GM23338 (cell line): ENCODE results near the gene KAZN. TPM values are rescaled to one million over a fixed set of nuclear protein-coding genes. Genes with fewer than 3 reads are reported as not detected.

Experiments used
- CREB1 ChIP-seq: fragments of 250-450 bp; sonication (Bioruptor Pico); IDR thresholded peaks from 2 replicates; pipeline ENCODE4 v1.5.0; 2020; ENCODE audit warnings: low read depth, mild to moderate bottlenecking, moderate library complexity
- ETS1 ChIP-seq: IDR thresholded peaks from 2 replicates; pipeline ENCODE4 v1.6.1; 2016; ENCODE audit warnings: antibody characterized with exemption
- EZH2 ChIP-seq: fragments of 200-600 bp; sonication (generic); IDR thresholded peaks from one replicate; pipeline ENCODE4 v1.8.0; 2017; ENCODE audit warnings: antibody characterized with exemption, mild to moderate bottlenecking, low read depth; ENCODE audit not compliant: unreplicated experiment
- EZH2phosphoT487 ChIP-seq: fragments of 200-600 bp; sonication (generic); IDR thresholded peaks from one replicate; pipeline ENCODE4 v1.8.1; 2018; ENCODE audit warnings: antibody characterized with exemption; ENCODE audit not compliant: unreplicated experiment
- NANOG ChIP-seq: IDR thresholded peaks from 2 replicates; pipeline ENCODE4 v1.6.1; 2016; ENCODE audit warnings: antibody characterized with exemption, borderline replicate concordance
- POLR2AphosphoS5 ChIP-seq: IDR thresholded peaks from 2 replicates; pipeline ENCODE4 v1.6.1; 2016; ENCODE audit warnings: antibody characterized with exemption, low read depth
- ZNF114 ChIP-seq: fragments of 250-450 bp; sonication (Bioruptor Pico); IDR thresholded peaks from 2 replicates; pipeline ENCODE4 v1.5.0; 2020; ENCODE audit warnings: mild to moderate bottlenecking, moderate library complexity
- ZNF331 ChIP-seq: fragments of 250-450 bp; sonication (Bioruptor Pico); IDR thresholded peaks from 2 replicates; pipeline ENCODE4 v1.5.0; 2020; ENCODE audit warnings: low read depth, mild to moderate bottlenecking, moderate library complexity
- polyA plus RNA-seq: library from polyadenylated mRNA; unstranded; fragments of >200 nt; fragmentation: Nextera tagmentation; extraction: Ambion mirVana; gene quantifications from 2 replicates; pipeline ENCODE4 v1.2.1, GENCODE V29; 2016
- total RNA-seq: library from RNA; depleted of rRNA; stranded (reverse); fragments of >200 nt; shearing (Covaris generic); gene quantifications from 2 replicates; pipeline ENCODE4 v1.2.3, GENCODE V29; 2014
- TF ChIP-seq, protein P1 (sequence below): fragments of 250-450 bp; sonication (Bioruptor Pico); IDR thresholded peaks from 2 replicates; pipeline ENCODE4 v1.5.0; 2020; ENCODE audit warnings: mild to moderate bottlenecking, moderate library complexity
- TF ChIP-seq, protein P2 (sequence below): IDR thresholded peaks from one replicate; pipeline ENCODE4 v1.6.1; 2018; ENCODE audit warnings: antibody characterized with exemption; ENCODE audit not compliant: unreplicated experiment
- TF ChIP-seq, protein P3 (sequence below), 2 experiments: fragments of 200-600 bp in 1 of 2; sonication (generic) in 1 of 2; conservative IDR thresholded peaks; 2 replicates each; pipeline versions ENCODE4 v1.5.1 to v1.6.1; 2016 to 2017; ENCODE audit warnings: antibody characterized with exemption in 2 of 2, low read depth in 2 of 2, mild to moderate bottlenecking in 2 of 2, moderate library complexity in 1 of 2

Gene KAZN
- total and polyA plus RNA-seq, 2 experiments from 2014 or later = 9.9 to 15.0 TPM

- TF ChIP-seq, protein P1, sequence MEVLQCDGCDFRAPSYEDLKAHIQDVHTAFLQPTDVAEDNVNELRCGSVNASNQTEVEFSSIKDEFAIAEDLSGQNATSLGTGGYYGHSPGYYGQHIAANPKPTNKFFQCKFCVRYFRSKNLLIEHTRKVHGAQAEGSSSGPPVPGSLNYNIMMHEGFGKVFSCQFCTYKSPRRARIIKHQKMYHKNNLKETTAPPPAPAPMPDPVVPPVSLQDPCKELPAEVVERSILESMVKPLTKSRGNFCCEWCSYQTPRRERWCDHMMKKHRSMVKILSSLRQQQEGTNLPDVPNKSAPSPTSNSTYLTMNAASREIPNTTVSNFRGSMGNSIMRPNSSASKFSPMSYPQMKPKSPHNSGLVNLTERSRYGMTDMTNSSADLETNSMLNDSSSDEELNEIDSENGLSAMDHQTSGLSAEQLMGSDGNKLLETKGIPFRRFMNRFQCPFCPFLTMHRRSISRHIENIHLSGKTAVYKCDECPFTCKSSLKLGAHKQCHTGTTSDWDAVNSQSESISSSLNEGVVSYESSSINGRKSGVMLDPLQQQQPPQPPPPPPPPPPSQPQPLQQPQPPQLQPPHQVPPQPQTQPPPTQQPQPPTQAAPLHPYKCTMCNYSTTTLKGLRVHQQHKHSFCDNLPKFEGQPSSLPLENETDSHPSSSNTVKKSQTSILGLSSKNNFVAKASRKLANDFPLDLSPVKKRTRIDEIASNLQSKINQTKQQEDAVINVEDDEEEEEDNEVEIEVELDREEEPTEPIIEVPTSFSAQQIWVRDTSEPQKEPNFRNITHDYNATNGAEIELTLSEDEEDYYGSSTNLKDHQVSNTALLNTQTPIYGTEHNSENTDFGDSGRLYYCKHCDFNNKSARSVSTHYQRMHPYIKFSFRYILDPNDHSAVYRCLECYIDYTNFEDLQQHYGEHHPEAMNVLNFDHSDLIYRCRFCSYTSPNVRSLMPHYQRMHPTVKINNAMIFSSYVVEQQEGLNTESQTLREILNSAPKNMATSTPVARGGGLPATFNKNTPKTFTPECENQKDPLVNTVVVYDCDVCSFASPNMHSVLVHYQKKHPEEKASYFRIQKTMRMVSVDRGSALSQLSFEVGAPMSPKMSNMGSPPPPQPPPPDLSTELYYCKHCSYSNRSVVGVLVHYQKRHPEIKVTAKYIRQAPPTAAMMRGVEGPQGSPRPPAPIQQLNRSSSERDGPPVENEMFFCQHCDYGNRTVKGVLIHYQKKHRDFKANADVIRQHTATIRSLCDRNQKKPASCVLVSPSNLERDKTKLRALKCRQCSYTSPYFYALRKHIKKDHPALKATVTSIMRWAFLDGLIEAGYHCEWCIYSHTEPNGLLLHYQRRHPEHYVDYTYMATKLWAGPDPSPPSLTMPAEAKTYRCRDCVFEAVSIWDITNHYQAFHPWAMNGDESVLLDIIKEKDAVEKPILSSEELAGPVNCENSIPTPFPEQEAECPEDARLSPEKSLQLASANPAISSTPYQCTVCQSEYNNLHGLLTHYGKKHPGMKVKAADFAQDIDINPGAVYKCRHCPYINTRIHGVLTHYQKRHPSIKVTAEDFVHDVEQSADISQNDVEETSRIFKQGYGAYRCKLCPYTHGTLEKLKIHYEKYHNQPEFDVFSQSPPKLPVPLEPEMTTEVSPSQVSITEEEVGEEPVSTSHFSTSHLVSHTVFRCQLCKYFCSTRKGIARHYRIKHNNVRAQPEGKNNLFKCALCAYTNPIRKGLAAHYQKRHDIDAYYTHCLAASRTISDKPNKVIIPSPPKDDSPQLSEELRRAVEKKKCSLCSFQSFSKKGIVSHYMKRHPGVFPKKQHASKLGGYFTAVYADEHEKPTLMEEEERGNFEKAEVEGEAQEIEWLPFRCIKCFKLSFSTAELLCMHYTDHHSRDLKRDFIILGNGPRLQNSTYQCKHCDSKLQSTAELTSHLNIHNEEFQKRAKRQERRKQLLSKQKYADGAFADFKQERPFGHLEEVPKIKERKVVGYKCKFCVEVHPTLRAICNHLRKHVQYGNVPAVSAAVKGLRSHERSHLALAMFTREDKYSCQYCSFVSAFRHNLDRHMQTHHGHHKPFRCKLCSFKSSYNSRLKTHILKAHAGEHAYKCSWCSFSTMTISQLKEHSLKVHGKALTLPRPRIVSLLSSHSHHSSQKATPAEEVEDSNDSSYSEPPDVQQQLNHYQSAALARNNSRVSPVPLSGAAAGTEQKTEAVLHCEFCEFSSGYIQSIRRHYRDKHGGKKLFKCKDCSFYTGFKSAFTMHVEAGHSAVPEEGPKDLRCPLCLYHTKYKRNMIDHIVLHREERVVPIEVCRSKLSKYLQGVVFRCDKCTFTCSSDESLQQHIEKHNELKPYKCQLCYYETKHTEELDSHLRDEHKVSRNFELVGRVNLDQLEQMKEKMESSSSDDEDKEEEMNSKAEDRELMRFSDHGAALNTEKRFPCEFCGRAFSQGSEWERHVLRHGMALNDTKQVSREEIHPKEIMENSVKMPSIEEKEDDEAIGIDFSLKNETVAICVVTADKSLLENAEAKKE (CRISPR knock-in tag) = no peak
- TF ChIP-seq POLR2AphosphoS5 (no peak), CREB1 (CRISPR knock-in tag) (no peak), ZNF114 (CRISPR knock-in tag) (no peak), EZH2phosphoT487 (no peak), ZNF331 (CRISPR knock-in tag) (no peak), EZH2 (no peak), NANOG (no peak), ETS1 (no peak)
- TF ChIP-seq, protein P2, sequence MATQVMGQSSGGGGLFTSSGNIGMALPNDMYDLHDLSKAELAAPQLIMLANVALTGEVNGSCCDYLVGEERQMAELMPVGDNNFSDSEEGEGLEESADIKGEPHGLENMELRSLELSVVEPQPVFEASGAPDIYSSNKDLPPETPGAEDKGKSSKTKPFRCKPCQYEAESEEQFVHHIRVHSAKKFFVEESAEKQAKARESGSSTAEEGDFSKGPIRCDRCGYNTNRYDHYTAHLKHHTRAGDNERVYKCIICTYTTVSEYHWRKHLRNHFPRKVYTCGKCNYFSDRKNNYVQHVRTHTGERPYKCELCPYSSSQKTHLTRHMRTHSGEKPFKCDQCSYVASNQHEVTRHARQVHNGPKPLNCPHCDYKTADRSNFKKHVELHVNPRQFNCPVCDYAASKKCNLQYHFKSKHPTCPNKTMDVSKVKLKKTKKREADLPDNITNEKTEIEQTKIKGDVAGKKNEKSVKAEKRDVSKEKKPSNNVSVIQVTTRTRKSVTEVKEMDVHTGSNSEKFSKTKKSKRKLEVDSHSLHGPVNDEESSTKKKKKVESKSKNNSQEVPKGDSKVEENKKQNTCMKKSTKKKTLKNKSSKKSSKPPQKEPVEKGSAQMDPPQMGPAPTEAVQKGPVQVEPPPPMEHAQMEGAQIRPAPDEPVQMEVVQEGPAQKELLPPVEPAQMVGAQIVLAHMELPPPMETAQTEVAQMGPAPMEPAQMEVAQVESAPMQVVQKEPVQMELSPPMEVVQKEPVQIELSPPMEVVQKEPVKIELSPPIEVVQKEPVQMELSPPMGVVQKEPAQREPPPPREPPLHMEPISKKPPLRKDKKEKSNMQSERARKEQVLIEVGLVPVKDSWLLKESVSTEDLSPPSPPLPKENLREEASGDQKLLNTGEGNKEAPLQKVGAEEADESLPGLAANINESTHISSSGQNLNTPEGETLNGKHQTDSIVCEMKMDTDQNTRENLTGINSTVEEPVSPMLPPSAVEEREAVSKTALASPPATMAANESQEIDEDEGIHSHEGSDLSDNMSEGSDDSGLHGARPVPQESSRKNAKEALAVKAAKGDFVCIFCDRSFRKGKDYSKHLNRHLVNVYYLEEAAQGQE = no peak
- TF ChIP-seq, protein P3, sequence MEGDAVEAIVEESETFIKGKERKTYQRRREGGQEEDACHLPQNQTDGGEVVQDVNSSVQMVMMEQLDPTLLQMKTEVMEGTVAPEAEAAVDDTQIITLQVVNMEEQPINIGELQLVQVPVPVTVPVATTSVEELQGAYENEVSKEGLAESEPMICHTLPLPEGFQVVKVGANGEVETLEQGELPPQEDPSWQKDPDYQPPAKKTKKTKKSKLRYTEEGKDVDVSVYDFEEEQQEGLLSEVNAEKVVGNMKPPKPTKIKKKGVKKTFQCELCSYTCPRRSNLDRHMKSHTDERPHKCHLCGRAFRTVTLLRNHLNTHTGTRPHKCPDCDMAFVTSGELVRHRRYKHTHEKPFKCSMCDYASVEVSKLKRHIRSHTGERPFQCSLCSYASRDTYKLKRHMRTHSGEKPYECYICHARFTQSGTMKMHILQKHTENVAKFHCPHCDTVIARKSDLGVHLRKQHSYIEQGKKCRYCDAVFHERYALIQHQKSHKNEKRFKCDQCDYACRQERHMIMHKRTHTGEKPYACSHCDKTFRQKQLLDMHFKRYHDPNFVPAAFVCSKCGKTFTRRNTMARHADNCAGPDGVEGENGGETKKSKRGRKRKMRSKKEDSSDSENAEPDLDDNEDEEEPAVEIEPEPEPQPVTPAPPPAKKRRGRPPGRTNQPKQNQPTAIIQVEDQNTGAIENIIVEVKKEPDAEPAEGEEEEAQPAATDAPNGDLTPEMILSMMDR (conservative IDR thresholded peaks at IDR 0.05; ENCODE audit: low read depth in 2 of 2) = no peak
Observed at GRCh38 chr1:14667651-14667984, 69.1 kb downstream of the KAZN start (continued).
